Stimulated activated naive CD8-positive, alpha-beta T cell treated with anti-CD3 and anti-CD28 coated beads, Interleukin-15, amount 100 ng/mL, for 72 hours (primary cell): ENCODE data around the gene ANXA7.
A peak's percentile ranks its signal among the peaks of the same experiment; 100 is the strongest.

Source experiments
- ATAC-seq: fragments of 150-1000 bp; cut with Tn5 transposase; 2 replicates; pipeline ENCODE4 v1.10.0; 2021; ENCODE audit warnings: mild to moderate bottlenecking, moderate library complexity
- DNase-seq, 2 donors: peaks; one replicate each; pipeline ENCODE4 v3.0.0; 2021 to 2022
- H3K27ac Mint-ChIP-seq, 2 donors: one replicate each; pipeline ENCODE4 v1.8.0; 2022; ENCODE audit warnings: mild to moderate bottlenecking in 2 of 2, mixed read lengths in 2 of 2, moderate library complexity in 2 of 2
- H3K27me3 Mint-ChIP-seq: one replicate; pipeline ENCODE4 v1.8.0; 2022; ENCODE audit warnings: mixed read lengths
- H3K4me1 Mint-ChIP-seq: one replicate; pipeline ENCODE4 v1.8.0; 2022; ENCODE audit warnings: mild to moderate bottlenecking, mixed read lengths
- H3K4me3 Mint-ChIP-seq, 2 donors: one replicate each; pipeline ENCODE4 v1.8.0; 2022; ENCODE audit warnings: mild to moderate bottlenecking in 2 of 2, mixed read lengths in 2 of 2, moderate library complexity in 1 of 2
- H3K9me3 Mint-ChIP-seq, 2 donors: one replicate each; pipeline ENCODE4 v1.8.0; 2022; ENCODE audit warnings: mixed read lengths in 2 of 2

ANXA7 gene

GRCh38 chr10:73379064-73379748 lies 34.7 kb downstream of the ANXA7 start:
- Mint-ChIP-seq H3K4me1 (peaks cover 13% of the 10 kb centered on the region), H3K4me3 (no peak overlapping the region), H3K27me3 (no peaks in the 10 kb centered on the region), H3K27ac (peak overlapping the region; percentile 69 to 91), H3K9me3 (no peaks in the 10 kb centered on the region)
- ATAC-seq (peak; percentile 94), DNase-seq (no peak)

- Mint-ChIP-seq H3K9me3 (no peaks in the 10 kb centered on the region), H3K27me3 (no peaks in the 10 kb centered on the region), H3K27ac (peak overlapping the region in 1 of 2 donors; percentile 4), H3K4me3 (no peak overlapping the region), H3K4me1 (peaks cover 13% of the 10 kb centered on the region)
- no peak for ATAC-seq
- no peak for DNase-seq
Observed at GRCh38 chr10:73376679-73377078, 37.2 kb downstream of the ANXA7 start.

- DNase-seq (no peak), ATAC-seq (peak; percentile 87)
- no peaks in the 10 kb centered on the region for H3K9me3 Mint-ChIP-seq
Observed at GRCh38 chr10:73368238-73368637, 45.6 kb downstream of the ANXA7 start.

GRCh38 chr10:73366381-73367298 lies 47.2 kb downstream of the ANXA7 start:
- Mint-ChIP-seq H3K27me3 (no peaks in the 10 kb centered on the region), H3K9me3 (no peaks in the 10 kb centered on the region), H3K4me1 (peaks cover 6% of the 10 kb centered on the region), H3K27ac (peak overlapping the region in 1 of 2 donors; percentile 54), H3K4me3 (no peak overlapping the region)
- ATAC-seq: no peak
- DNase-seq: no peak

More at GRCh38 chr10:73368238-73368637, 45.6 kb downstream of the ANXA7 start:
- Mint-ChIP-seq H3K4me3 (no peak overlapping the region), H3K27ac (peak overlapping the region; percentile 54 to 82), H3K27me3 (no peaks in the 10 kb centered on the region), H3K4me1 (peaks cover 6% of the 10 kb centered on the region)

GRCh38 chr10:73364964-73365363 lies 48.9 kb downstream of the ANXA7 start:
- ATAC-seq (no peak), DNase-seq (no peak)
- H3K4me1 Mint-ChIP-seq: peaks cover 6% of the 10 kb centered on the region
- no peak overlapping the region for H3K4me3 Mint-ChIP-seq
- H3K27me3 Mint-ChIP-seq: no peaks in the 10 kb centered on the region
- H3K27ac Mint-ChIP-seq: peak overlapping the region in 1 of 2 donors; percentile 34
- H3K9me3 Mint-ChIP-seq: no peaks in the 10 kb centered on the region

GRCh38 chr10:73359492-73359891 lies 54.4 kb downstream of the ANXA7 start:
- Mint-ChIP-seq H3K9me3 (no peaks in the 10 kb centered on the region), H3K4me3 (no peak overlapping the region), H3K27ac (no peak overlapping the region), H3K4me1 (peaks cover 12% of the 10 kb centered on the region), H3K27me3 (no peaks in the 10 kb centered on the region)
- no peak for ATAC-seq
- DNase-seq: no peak

- peak; percentile 98 for ATAC-seq
- H3K27me3 Mint-ChIP-seq: no peaks in the 10 kb centered on the region
- peak within 1 kb of the TSS; percentile 95 to 99 for H3K27ac Mint-ChIP-seq
Observed at GRCh38 chr10:73358331-73359279, 55.3 kb downstream of the ANXA7 start, which contains the start of gene CFAP70. TSS of gene CFAP70 (minus strand) at chr10:73358864. CDS start at chr10:73354796, 4,068 bp downstream.

GRCh38 chr10:73357821-73358220 lies 56.0 kb downstream of the ANXA7 start:
- Mint-ChIP-seq H3K27ac (peak overlapping the region; percentile 95 to 99), H3K9me3 (no peaks in the 10 kb centered on the region), H3K27me3 (no peaks in the 10 kb centered on the region), H3K4me1 (peaks cover 12% of the 10 kb centered on the region), H3K4me3 (peak overlapping the region; percentile 97 to 98)
- no peak for ATAC-seq
- DNase-seq: no peak

More at GRCh38 chr10:73358331-73359279, 55.3 kb downstream of the ANXA7 start, which contains the start of gene CFAP70:
- DNase-seq: peak; percentile 92 to 95
- Mint-ChIP-seq H3K9me3 (no peaks in the 10 kb centered on the region), H3K4me1 (peaks cover 12% of the 10 kb centered on the region), H3K4me3 (peak within 1 kb of the TSS; percentile 97 to 98)

- Mint-ChIP-seq H3K27me3 (no peaks in the 10 kb centered on the region), H3K4me3 (peak overlapping the region in 1 of 2 donors; percentile 64), H3K9me3 (no peaks in the 10 kb centered on the region), H3K27ac (peak overlapping the region in 1 of 2 donors; percentile 48), H3K4me1 (peaks cover 12% of the 10 kb centered on the region)
- ATAC-seq: no peak
- DNase-seq: no peak
Observed at GRCh38 chr10:73357166-73357565, 56.7 kb downstream of the ANXA7 start.

- H3K27ac Mint-ChIP-seq: no peak overlapping the region
- DNase-seq (no peak), ATAC-seq (no peak)
- H3K27me3 Mint-ChIP-seq: no peaks in the 10 kb centered on the region
- no peaks in the 10 kb centered on the region for H3K4me1 Mint-ChIP-seq
- no peaks in the 10 kb centered on the region for H3K9me3 Mint-ChIP-seq
- no peak overlapping the region for H3K4me3 Mint-ChIP-seq
Observed at GRCh38 chr10:73344269-73344668, 69.6 kb downstream of the ANXA7 start.

GRCh38 chr10:73340121-73340520 lies 73.7 kb downstream of the ANXA7 start:
- Mint-ChIP-seq H3K4me1 (no peaks in the 10 kb centered on the region), H3K4me3 (no peak overlapping the region), H3K9me3 (no peaks in the 10 kb centered on the region), H3K27me3 (no peaks in the 10 kb centered on the region), H3K27ac (no peak overlapping the region)
- no peak for DNase-seq
- ATAC-seq: no peak

GRCh38 chr10:73339436-73339835 lies 74.4 kb downstream of the ANXA7 start:
- no peak overlapping the region for H3K4me3 Mint-ChIP-seq
- H3K9me3 Mint-ChIP-seq: no peaks in the 10 kb centered on the region
- H3K4me1 Mint-ChIP-seq: no peaks in the 10 kb centered on the region
- no peaks in the 10 kb centered on the region for H3K27me3 Mint-ChIP-seq
- DNase-seq (no peak), ATAC-seq (no peak)
- H3K27ac Mint-ChIP-seq: no peak overlapping the region

- DNase-seq (no peak), ATAC-seq (no peak)
- H3K9me3 Mint-ChIP-seq: no peaks in the 10 kb centered on the region
- no peak overlapping the region for H3K4me3 Mint-ChIP-seq
- H3K27me3 Mint-ChIP-seq: no peaks in the 10 kb centered on the region
- no peak overlapping the region for H3K27ac Mint-ChIP-seq
- no peaks in the 10 kb centered on the region for H3K4me1 Mint-ChIP-seq
Observed at GRCh38 chr10:73338801-73339368, 75.0 kb downstream of the ANXA7 start.

- no peak for ATAC-seq
- no peak overlapping the region for H3K4me3 Mint-ChIP-seq
- no peaks in the 10 kb centered on the region for H3K4me1 Mint-ChIP-seq
- H3K27me3 Mint-ChIP-seq: no peaks in the 10 kb centered on the region
- DNase-seq: no peak
- no peak overlapping the region for H3K27ac Mint-ChIP-seq
- no peaks in the 10 kb centered on the region for H3K9me3 Mint-ChIP-seq
Observed at GRCh38 chr10:73333202-73333601, 80.7 kb downstream of the ANXA7 start.

- no peak overlapping the region for H3K4me3 Mint-ChIP-seq
- H3K9me3 Mint-ChIP-seq: no peaks in the 10 kb centered on the region
- DNase-seq (no peak), ATAC-seq (no peak)
- H3K27ac Mint-ChIP-seq: no peak overlapping the region
- no peaks in the 10 kb centered on the region for H3K4me1 Mint-ChIP-seq
- H3K27me3 Mint-ChIP-seq: no peaks in the 10 kb centered on the region
Observed at GRCh38 chr10:73332379-73332778, 81.5 kb downstream of the ANXA7 start.
